Small intestine (tissue), 7 donors: Measurements from ENCODE around the gene DHCR24. TPM values are rescaled to one million over a fixed set of nuclear protein-coding genes. Genes with fewer than 3 reads are reported as not detected.
"Not testable (repeated sequence)": the region's sequence is repeated elsewhere in the genome, so short reads cannot be mapped to it uniquely, and the experiment has no call there.

Source experiments
- DNase-seq, 2 donors: peaks; one replicate each; pipeline versions ENCODE4 v3.0.0 to v3.0.0-alpha.2; 2013
- FAIRE-seq: peaks from 2 replicates; lab custom pipeline; 2012; peaks lifted over from hg19 to GRCh38; lab: Jason Lieb, UNC
- H3K27ac ChIP-seq, 3 donors: one replicate each; pipeline ENCODE4 v1.5.1; 2013; ENCODE audit warnings: low read length in 2 of 3, mild to moderate bottlenecking in 2 of 3, control low read depth in 1 of 3, inconsistent platforms in 1 of 3, low read depth in 1 of 3, moderate library complexity in 1 of 3
- H3K27me3 ChIP-seq, 3 donors: one replicate each; pipeline ENCODE4 v1.6.1; 2013; ENCODE audit warnings: low read length in 3 of 3, inconsistent platforms in 1 of 3; ENCODE audit not compliant: control insufficient read depth in 3 of 3, insufficient read depth in 3 of 3
- H3K36me3 ChIP-seq, 3 donors: one replicate each; pipeline ENCODE4 v1.6.1; 2013; ENCODE audit warnings: low read length in 3 of 3, inconsistent platforms in 1 of 3, low read depth in 1 of 3, mild to moderate bottlenecking in 1 of 3, moderate library complexity in 1 of 3; ENCODE audit not compliant: control insufficient read depth in 3 of 3, insufficient read depth in 2 of 3
- H3K4me1 ChIP-seq, 3 donors: one replicate each; pipeline ENCODE4 v1.6.1; 2013; ENCODE audit warnings: low read length in 2 of 3, inconsistent platforms in 1 of 3, low read depth in 1 of 3, mild to moderate bottlenecking in 1 of 3, moderate library complexity in 1 of 3; ENCODE audit not compliant: control insufficient read depth in 3 of 3, insufficient read depth in 2 of 3
- H3K4me3 ChIP-seq, 3 donors: one replicate each; pipeline ENCODE4 v1.5.1; 2013; ENCODE audit warnings: low read length in 3 of 3, control low read depth in 1 of 3, inconsistent platforms in 1 of 3, low read depth in 1 of 3, mild to moderate bottlenecking in 1 of 3, moderate library complexity in 1 of 3
- H3K9me3 ChIP-seq, 2 donors: one replicate each; pipeline ENCODE4 v1.6.1; 2013; ENCODE audit warnings: low read depth in 1 of 2, low read length in 1 of 2; ENCODE audit not compliant: control insufficient read depth in 2 of 2, insufficient read depth in 1 of 2
- WGBS, 3 donors: extraction: QIAGEN DNeasy Blood & Tissue Kit; methylation state at CpG; one replicate each; pipeline ENCODE4 v1.1.7; 2013; 5-methylcytosine and 5-hydroxymethylcytosine counted together
- polyA plus RNA-seq, 4 donors: library from polyadenylated mRNA; stranded (reverse) in 3 of 4; unstranded in 1 of 4; fragments of 200-250 nt in 3 of 4; fragments of 120-200 nt in 1 of 4; gene quantifications; one replicate each; pipeline versions ENCODE4 v1.2.1 to v1.2.3, GENCODE V29; 2013
- donor health status: healthy with polysubstance abuse.
- donor health status: control.
- donor health status: control.
- donor health status: Bipolar disorder and iron deficiency.
- donor health status: healthy.

The DHCR24 gene
- polyA plus RNA-seq, 4 donors: 7.0 to 162 (median 30.1) TPM

DNA sequence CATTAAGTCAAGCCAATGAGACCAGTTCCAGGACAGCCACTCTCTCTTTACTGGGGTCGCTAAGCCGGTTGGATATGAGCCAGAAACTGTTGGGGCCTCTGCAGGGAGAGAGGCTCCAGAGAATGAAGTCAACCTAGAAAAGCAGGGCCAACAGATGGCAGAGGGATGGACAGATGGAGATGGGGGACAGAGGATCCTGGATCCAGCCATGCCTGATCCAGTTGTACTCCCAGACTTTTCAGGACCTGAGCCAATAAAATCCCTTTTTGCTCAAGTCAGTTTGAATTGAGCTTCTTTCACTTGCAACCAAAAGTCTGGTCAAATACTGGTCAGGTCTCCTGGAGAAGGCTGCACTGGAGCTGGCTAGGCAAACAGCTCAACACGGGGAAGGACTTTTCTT, 2.2 kb downstream of the DHCR24 start:
- Histone ChIP-seq H3K36me3 (peaks cover 0 to 15% (median 0%) of the 10 kb centered on the region in 3 donors), H3K9me3 (no peaks in the 10 kb centered on the region), H3K27ac (no peak overlapping the region), H3K27me3 (no peaks in the 10 kb centered on the region), H3K4me1 (peaks cover 6 to 21% (median 13%) of the 10 kb centered on the region in 3 donors), H3K4me3 (no peak overlapping the region)
- FAIRE-seq: no peak
- WGBS, 3 donors: 48 to 66% (median 63%) methylated on average over 3 of the region's 3 CpGs
- DNase-seq: no peak

DNA sequence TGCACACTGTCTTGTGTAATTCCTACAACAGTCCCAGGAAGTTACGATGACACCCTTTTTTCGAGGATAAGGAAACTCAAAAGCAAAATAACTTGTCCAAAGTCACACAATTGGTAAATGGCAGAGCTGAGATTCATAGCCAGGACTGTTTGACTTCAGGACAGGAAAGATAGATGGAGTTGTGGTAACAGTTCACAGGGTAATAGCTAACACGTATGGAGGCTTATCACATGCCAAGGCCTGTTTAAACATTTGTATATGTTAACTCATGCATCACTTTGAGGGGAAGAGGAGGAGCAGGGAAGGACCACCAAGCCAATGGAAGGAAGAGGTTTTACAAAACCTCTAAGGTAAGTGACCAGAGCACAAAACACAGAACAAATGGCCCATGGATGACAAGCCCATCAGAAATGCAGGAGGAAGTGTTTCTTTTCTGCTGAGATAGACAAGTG, 2.8 kb downstream of the DHCR24 start:
- no peaks in the 10 kb centered on the region for H3K9me3 ChIP-seq
- peaks cover 0 to 15% (median 0%) of the 10 kb centered on the region in 3 donors for H3K36me3 ChIP-seq
- DNase-seq: no peak
- no peak overlapping the region for H3K4me3 ChIP-seq
- no peaks in the 10 kb centered on the region for H3K27me3 ChIP-seq
- FAIRE-seq: no peak
- H3K4me1 ChIP-seq: peaks cover 6 to 21% (median 13%) of the 10 kb centered on the region in 3 donors
- WGBS, 3 donors: 36 to 40% (median 38%) methylated on average over 3 of the region's 3 CpGs
- peak overlapping the region in 1 of 3 donors; percentile 48 for H3K27ac ChIP-seq

DNA sequence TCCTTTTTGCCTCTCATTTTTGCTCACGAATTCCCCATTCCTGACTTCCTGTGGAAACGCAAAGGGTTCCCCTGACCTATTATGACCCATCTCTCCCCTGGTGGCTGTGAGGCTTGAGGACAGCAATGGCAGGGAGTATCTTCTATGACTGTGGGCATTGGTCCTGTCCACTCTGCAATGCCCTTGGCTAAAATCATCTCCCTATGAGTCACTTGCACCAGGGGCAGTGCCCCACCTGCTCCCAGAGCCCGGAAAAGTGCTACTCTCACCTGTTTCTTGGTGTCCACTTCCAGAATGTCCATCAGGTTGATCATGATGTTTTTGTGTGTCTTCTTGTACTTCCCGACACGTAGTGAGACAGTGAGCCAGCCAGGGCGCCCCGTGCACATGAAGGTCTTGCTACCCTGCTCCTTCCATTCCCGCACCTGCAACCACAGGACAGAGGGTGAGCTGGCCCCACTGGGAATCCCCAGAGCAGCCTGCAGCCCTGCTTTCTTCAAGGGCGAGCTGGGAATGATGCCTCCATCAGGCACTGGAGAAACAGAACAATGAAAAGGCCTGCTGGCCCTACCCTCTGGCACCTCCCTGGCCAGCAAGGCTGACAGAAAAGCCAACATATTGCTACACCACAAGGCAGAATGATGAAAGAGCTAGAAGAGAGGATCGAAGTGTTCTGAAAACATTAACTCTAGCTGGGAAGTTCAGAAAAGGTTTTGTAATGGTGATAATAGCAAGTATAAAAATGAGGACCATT, 3.5 kb downstream of the DHCR24 start:
- WGBS, 3 donors: 94 to 96% (median 95%) methylated on average over 10 of the region's 10 CpGs
- Histone ChIP-seq H3K4me1 (peaks cover 6 to 21% (median 13%) of the 10 kb centered on the region in 3 donors), H3K27ac (peak overlapping the region in 1 of 3 donors; percentile 48), H3K27me3 (no peaks in the 10 kb centered on the region), H3K9me3 (peaks cover 0 to 3% of the 10 kb centered on the region in 2 donors), H3K36me3 (peaks cover 0 to 15% (median 0%) of the 10 kb centered on the region in 3 donors), H3K4me3 (no peak overlapping the region)
- FAIRE-seq (no peak), DNase-seq (no peak)

DNA sequence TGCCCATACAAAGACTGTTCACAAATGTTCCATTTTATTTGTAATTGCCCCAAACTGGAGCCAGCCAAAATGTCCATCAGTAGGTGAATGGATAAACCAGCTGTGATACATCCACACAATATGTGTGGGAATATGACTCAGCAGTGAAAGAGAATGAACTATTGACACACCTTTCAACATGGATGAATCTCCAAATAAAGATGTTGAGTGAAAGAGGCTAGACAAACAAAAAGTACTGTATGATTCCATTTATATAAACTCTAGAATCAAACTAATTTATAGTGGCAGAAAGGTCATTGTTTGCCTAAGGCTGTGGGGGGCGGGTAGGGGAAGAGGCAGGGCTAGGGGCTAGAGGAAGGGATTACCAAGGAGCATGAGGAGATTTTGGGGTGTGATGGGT, 4.5 kb downstream of the DHCR24 start:
- FAIRE-seq (no peak), DNase-seq (no peak)
- peaks cover 0 to 3% of the 10 kb centered on the region in 2 donors for H3K9me3 ChIP-seq
- H3K27ac ChIP-seq: no peak overlapping the region
- H3K4me3 ChIP-seq: no peak overlapping the region
- H3K27me3 ChIP-seq: no peaks in the 10 kb centered on the region
- H3K36me3 ChIP-seq: peaks cover 0 to 16% (median 2%) of the 10 kb centered on the region in 3 donors
- peaks cover 4 to 14% (median 13%) of the 10 kb centered on the region in 3 donors for H3K4me1 ChIP-seq
- WGBS, 3 donors: 96 to 100% (median 98%) methylated on average over 1 of the region's 1 CpG

DNA sequence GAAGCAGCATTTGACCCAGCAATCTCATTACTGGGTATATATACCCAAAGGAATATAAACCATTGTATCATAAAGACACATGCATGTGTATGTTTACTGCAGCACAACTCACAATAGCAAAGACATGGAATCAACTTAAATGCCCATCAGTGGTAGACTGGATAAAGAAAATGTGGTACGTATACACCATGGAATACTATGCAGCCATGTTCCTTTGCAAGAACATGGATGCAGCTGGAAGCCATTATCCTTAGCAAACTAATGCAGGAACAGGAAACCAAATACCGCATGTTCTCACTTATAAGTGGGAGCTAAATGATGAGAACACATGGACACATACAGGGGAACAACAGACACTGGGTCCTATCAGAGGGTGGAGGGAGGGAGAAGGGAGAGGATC, 5.4 kb downstream of the DHCR24 start:
- 96 to 98% (median 97%) methylated on average over 2 of the region's 2 CpGs for WGBS, 3 donors
- peaks cover 0 to 22% (median 3%) of the 10 kb centered on the region in 3 donors for H3K36me3 ChIP-seq
- not testable (repeated sequence) for H3K27ac ChIP-seq, H3K27me3 ChIP-seq, FAIRE-seq, DNase-seq, H3K9me3 ChIP-seq, H3K4me3 ChIP-seq
- H3K4me1 ChIP-seq: peaks cover 4 to 13% (median 12%) of the 10 kb centered on the region in 3 donors

DNA sequence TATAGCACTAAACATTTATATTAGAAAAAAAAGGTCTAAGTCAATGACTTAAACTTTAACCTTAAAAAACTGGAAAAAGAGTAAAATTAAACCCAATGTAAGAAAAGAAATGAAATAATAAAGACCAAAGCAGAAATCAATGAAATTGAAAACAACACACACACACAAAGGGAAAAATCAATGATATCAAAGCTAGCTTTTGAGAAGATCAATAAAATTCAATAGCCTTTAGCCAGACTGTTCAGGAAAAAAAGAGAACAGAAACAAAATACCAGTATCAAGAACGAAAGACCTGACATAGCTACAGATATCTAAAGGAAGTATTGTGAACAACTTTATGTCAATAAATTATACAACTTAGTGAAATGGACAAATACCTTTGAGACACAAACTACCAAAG, 7.1 kb downstream of the DHCR24 start:
- H3K4me3 ChIP-seq: no peak overlapping the region
- no peak overlapping the region for H3K27ac ChIP-seq
- H3K27me3 ChIP-seq: no peaks in the 10 kb centered on the region
- DNase-seq: no peak
- H3K4me1 ChIP-seq: peaks cover 2 to 4% (median 3%) of the 10 kb centered on the region in 3 donors
- H3K36me3 ChIP-seq: peaks cover under 1 to 28% (median 9%) of the 10 kb centered on the region in 3 donors
- FAIRE-seq: no peak
- peaks cover 0 to 3% of the 10 kb centered on the region in 2 donors for H3K9me3 ChIP-seq
- WGBS, 3 donors: 79 to 88% (median 81%) methylated on average over 1 of the region's 1 CpG

DNA sequence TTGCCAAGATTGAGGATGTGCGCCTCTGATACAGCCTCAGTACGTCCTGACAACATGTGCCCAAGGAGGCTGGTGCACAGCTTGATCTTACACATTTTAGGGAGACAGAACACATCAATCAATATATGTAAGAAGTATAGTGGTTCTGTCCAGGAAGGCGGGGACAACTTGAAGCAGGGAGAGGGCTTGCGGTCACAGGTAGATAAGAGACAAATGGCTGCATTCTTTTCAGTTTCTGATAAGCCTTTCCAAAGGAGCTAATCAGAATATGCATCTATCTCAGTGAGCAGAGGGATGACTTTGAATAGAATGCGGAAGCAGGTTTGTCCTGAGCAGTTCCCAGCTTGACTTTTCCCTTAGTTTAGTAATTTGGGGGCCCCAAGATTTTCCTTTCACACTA, 10.2 kb downstream of the DHCR24 start:
- DNase-seq (no peak), FAIRE-seq (no peak)
- 86 to 89% (median 89%) methylated on average over 5 of the region's 5 CpGs for WGBS, 3 donors
- H3K27me3 ChIP-seq: no peaks in the 10 kb centered on the region
- no peak overlapping the region for H3K27ac ChIP-seq
- peaks cover 0 to 3% of the 10 kb centered on the region in 2 donors for H3K9me3 ChIP-seq
- H3K36me3 ChIP-seq: peaks cover 15 to 37% (median 21%) of the 10 kb centered on the region in 3 donors
- no peaks in the 10 kb centered on the region for H3K4me1 ChIP-seq
- H3K4me3 ChIP-seq: no peak overlapping the region

DNA sequence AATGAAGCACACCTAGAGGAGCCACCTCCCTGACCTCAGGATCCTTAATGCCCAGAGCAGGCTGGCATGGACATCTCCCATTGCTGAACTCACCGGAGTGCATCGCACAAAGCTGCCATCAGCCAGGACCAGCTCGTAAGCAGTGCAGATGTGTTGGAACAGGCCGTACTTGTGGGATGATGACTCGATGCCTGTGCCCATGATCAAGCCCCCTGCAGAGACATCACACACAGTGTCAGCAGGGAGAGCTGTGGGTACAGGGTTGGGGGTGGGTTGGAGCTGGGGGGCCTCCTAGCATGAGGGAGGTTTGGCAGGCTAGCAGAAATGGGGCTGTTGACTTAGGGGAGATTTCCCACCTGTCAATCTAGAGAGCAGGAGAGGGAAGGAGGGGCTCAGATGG, 12.0 kb downstream of the DHCR24 start:
- H3K4me3 ChIP-seq: no peak overlapping the region
- H3K36me3 ChIP-seq: peaks cover 16 to 42% (median 28%) of the 10 kb centered on the region in 3 donors
- no peak overlapping the region for H3K27ac ChIP-seq
- peaks cover 0 to 3% of the 10 kb centered on the region in 2 donors for H3K9me3 ChIP-seq
- 96 to 98% (median 97%) methylated on average over 5 of the region's 5 CpGs for WGBS, 3 donors
- H3K27me3 ChIP-seq: no peaks in the 10 kb centered on the region
- no peaks in the 10 kb centered on the region for H3K4me1 ChIP-seq
- DNase-seq: no peak
- FAIRE-seq: no peak
